T-helper 1 cell treated with Interleukin-12 subunit alpha and Interleukin-12 subunit beta and Interleukin-4 antibody, amounts not matched to agents 30 μg/mL and 1 μg/mL, for 36 hours (primary cell): ENCODE measurements around the gene TBC1D4.
"Not testable (repeated sequence)": the region's sequence is repeated elsewhere in the genome, so short reads cannot be mapped to it uniquely, and the experiment has no call there.

ENCODE experiments used
- H3K27ac Mint-ChIP-seq: one replicate; pipeline ENCODE4 v1.8.0; 2021; ENCODE audit warnings: mild to moderate bottlenecking, mixed read lengths
- H3K27me3 Mint-ChIP-seq: one replicate; pipeline ENCODE4 v1.8.0; 2021; ENCODE audit warnings: low read depth, mixed read lengths
- H3K36me3 Mint-ChIP-seq: one replicate; pipeline ENCODE4 v1.8.0; 2021; ENCODE audit warnings: low read depth, mixed read lengths
- H3K4me1 Mint-ChIP-seq: one replicate; pipeline ENCODE4 v1.8.0; 2021; ENCODE audit warnings: low read depth, mixed read lengths
- H3K4me3 Mint-ChIP-seq: one replicate; pipeline ENCODE4 v1.8.0; 2021; ENCODE audit warnings: mild to moderate bottlenecking, moderate library complexity, mixed read lengths
- H3K9me3 Mint-ChIP-seq: one replicate; pipeline ENCODE4 v1.8.0; 2021; ENCODE audit warnings: mixed read lengths

TBC1D4 gene

DNA sequence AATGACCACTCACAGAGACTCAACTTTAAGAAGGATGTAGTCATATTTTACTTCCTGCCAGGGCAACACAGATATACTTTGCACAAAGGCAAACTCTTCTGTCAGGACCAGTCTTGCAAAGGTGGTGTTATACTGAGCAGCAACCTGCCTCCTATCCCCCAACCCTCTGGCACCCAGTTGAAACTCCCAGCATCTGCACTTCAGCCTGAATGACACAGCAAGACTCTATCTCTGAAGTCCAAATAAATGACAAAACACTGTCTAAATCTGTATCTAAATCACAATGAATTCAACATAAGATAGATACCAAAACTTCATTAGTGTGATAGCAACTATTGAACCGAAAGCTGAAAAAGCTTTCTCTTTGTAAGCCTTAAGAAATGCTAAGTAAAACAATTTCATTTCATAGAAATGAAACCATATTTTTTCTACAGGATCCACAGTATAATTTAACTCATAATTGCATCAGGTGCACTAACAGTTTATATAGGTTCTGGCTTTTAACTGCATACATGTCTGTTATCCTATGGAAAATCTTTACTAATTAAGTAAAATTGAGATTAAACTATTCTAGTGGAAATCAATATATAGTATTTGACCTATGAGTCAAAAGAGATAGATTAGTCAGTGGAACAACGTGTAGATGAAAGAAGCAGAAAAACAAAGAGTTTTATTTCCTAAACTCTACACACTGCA lies 163.7 kb downstream of the TBC1D4 start:
- no peaks in the 10 kb centered on the region for H3K36me3 Mint-ChIP-seq
- H3K4me1 Mint-ChIP-seq, result peaks cover 33% of the 10 kb centered on the region
- H3K4me3 Mint-ChIP-seq, result peak overlapping the region; percentile 64
- H3K9me3 Mint-ChIP-seq, result no peaks in the 10 kb centered on the region
- H3K27ac Mint-ChIP-seq, result peak overlapping the region; percentile 91
- no peaks in the 10 kb centered on the region for H3K27me3 Mint-ChIP-seq

DNA sequence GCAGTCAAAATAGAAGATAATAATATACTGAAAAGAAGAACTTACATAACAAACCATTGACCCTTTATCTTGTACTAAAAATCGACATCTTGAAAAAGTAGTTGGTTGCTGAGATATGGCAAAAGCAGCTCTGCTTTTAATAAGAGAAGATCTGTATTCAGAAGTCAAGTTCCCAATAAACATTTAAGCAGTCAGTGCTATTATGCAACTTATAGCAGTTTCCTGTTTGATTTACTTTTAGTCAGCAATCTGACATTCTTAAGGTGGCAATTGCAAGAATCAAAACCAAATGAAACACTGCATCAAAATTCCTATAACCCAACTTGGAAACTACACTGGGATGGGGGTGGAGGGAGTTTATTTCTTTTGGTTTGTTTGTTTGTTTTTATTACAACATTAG lies 165.5 kb downstream of the TBC1D4 start:
- Mint-ChIP-seq H3K27me3 (no peaks in the 10 kb centered on the region), H3K4me3 (no peak overlapping the region), H3K36me3 (peaks cover 1% of the 10 kb centered on the region), H3K27ac (no peak overlapping the region), H3K9me3 (no peaks in the 10 kb centered on the region), H3K4me1 (peaks cover 36% of the 10 kb centered on the region)

DNA sequence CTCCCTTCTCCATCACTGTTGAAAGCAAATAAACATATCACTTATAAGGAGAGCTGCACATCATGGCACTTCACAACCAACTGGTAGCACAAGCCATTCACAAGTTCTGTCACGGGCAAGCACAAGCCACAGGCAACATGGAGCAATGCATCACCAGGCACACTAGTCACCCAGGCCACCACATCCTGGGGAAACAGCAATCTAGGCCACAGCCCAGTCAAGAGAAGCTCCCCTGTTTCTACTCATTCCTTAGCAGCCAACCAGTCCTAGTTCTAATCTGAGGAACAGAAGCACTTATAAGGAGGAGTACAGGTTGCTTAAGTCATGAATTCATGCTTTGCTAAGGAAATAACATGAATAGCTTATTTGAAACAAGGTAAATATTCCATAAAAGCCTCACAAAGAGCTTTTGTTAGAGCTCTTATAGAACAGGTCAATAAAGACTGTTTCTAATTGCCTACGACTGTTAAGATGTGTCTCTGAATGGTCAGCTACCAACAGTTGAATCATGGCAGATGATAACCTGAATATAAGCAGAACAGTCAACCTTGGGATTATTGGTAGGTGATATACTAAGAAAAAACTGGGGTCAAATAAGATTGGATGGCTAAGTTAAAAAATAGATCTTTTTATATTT lies 169.0 kb downstream of the TBC1D4 start:
- Mint-ChIP-seq H3K27me3 (no peaks in the 10 kb centered on the region), H3K4me3 (peak overlapping the region; percentile 14), H3K36me3 (peaks cover 9% of the 10 kb centered on the region), H3K27ac (peak overlapping the region; percentile 57), H3K4me1 (peaks cover 25% of the 10 kb centered on the region), H3K9me3 (no peaks in the 10 kb centered on the region)

DNA sequence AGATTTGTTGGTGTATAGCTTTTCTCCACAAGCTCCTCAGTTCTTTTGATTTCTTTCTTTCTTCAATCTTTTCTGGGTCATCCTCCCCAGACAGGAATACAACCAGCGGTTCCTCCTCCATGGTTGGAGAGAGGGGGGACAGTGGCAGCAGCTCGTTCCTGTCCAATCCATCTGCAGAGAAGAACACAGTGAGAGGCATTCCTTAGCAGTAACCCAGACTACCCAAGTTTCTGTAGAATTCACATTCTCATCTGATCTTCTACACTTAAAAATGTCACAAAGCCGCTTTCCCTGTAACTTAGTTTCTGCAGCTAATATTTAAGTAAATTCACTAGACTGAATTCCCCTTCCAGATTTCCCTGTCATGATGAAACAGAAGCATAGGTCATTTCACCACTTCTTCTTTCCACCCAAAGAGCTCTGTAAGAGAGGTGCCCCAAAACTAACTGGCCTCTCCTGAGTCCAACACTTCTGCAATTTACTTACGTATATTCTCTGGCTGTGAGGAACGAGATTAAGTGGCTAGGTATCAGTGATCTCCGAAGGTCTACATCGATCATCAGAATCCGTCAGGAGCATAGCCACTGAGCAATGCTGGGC lies 171.9 kb downstream of the TBC1D4 start:
- no peaks in the 10 kb centered on the region for H3K9me3 Mint-ChIP-seq
- H3K27me3 Mint-ChIP-seq, result no peaks in the 10 kb centered on the region
- peaks cover 17% of the 10 kb centered on the region for H3K4me1 Mint-ChIP-seq
- H3K36me3 Mint-ChIP-seq, result peaks cover 16% of the 10 kb centered on the region
- H3K4me3 Mint-ChIP-seq, result no peak overlapping the region
- H3K27ac Mint-ChIP-seq, result no peak overlapping the region

DNA sequence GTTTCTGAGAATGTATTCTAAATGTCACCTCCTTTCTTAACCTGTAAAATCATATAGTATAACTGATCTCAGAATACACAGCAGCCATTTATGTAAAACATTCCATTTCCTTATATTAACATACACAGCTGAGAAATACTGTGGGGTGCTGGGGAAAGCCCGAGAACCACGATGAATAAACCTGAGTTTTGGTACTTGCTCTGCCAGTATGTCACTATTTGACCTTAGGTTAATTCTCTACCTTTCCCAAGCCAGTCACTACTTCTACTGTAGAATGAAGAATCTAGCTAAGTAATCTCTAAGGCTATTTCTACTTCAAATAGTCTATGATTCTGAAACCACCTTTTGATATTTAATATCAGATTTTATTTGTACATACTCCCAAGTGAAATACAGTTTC lies 173.7 kb downstream of the TBC1D4 start:
- H3K27ac Mint-ChIP-seq, result no peak overlapping the region
- H3K9me3 Mint-ChIP-seq, result no peaks in the 10 kb centered on the region
- peaks cover 16% of the 10 kb centered on the region for H3K4me1 Mint-ChIP-seq
- H3K27me3 Mint-ChIP-seq, result no peaks in the 10 kb centered on the region
- peaks cover 25% of the 10 kb centered on the region for H3K36me3 Mint-ChIP-seq
- no peak overlapping the region for H3K4me3 Mint-ChIP-seq

DNA sequence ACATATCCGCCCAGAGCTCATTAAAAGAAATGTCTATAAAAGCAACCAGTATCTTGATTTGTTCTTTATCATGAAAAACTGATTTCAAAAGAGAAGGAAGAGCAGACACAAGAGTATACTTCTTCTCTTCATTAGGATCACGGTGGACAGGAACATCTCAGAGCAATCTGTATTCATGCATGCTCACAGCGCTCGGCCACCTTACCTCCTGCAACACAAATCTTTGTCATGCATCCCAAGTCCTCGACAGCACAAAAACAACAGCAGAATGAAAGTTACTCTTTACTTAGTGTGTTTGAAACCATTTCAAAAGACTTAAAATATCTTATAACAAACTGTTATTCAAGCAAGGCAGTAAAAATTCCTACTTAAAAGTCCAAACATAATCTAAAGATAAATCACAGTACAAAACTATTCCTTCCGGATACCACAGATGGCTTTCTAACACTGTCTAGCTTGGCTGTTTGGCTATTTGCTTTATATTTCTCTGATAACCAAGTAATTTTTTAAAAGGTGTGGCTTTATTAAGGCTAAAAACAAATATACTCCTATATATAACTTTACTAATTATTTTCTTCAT lies 174.5 kb downstream of the TBC1D4 start:
- Mint-ChIP-seq H3K9me3 (no peaks in the 10 kb centered on the region), H3K27me3 (no peaks in the 10 kb centered on the region), H3K36me3 (peaks cover 24% of the 10 kb centered on the region), H3K4me3 (no peak overlapping the region), H3K4me1 (peaks cover 9% of the 10 kb centered on the region), H3K27ac (no peak overlapping the region)

DNA sequence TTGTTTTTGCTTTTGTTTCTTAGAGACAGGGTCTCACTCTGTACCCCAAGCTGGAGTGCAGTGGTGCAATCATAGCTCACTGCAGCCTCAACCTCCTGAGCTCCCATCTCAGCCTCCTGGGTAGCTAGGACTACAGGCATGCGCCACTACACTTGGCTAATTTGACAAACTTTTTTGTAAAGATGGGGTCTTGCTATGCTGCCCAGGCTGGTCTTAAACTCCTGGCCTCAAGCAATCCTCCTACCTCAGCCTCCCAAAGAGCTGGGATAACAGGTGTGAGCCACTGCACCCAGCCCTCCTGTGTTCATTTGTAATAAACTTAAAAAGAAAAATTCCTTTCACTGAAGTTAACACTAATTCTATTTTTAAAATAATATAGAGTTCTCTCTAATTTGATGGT lies 175.0 kb downstream of the TBC1D4 start:
- H3K36me3 Mint-ChIP-seq, result peaks cover 24% of the 10 kb centered on the region
- not testable (repeated sequence) for H3K9me3 Mint-ChIP-seq, H3K27me3 Mint-ChIP-seq, H3K4me3 Mint-ChIP-seq, H3K27ac Mint-ChIP-seq, H3K4me1 Mint-ChIP-seq

DNA sequence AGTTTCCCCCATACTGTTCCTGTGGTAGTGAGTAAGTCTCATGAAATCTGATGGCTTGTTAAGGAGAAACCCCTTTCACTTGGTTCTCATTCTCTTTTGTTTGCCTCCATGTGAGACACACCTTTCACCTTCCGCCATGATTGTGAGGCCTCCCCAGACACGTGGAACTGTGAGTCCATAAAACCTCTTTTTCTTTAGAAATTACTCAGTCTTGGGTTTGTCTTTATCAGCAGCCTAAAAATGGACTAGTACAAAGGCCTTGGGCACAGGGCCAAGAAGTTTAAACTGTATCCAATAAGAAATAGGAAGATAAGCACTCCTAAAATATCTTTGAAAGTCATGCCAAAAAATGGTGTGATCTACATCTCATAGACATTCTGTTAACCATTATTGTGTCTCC lies 176.9 kb downstream of the TBC1D4 start:
- peaks cover 11% of the 10 kb centered on the region for H3K4me1 Mint-ChIP-seq
- H3K9me3 Mint-ChIP-seq, result no peaks in the 10 kb centered on the region
- H3K36me3 Mint-ChIP-seq, result peaks cover 19% of the 10 kb centered on the region
- H3K27me3 Mint-ChIP-seq, result no peaks in the 10 kb centered on the region
- H3K27ac Mint-ChIP-seq, result no peak overlapping the region
- no peak overlapping the region for H3K4me3 Mint-ChIP-seq

DNA sequence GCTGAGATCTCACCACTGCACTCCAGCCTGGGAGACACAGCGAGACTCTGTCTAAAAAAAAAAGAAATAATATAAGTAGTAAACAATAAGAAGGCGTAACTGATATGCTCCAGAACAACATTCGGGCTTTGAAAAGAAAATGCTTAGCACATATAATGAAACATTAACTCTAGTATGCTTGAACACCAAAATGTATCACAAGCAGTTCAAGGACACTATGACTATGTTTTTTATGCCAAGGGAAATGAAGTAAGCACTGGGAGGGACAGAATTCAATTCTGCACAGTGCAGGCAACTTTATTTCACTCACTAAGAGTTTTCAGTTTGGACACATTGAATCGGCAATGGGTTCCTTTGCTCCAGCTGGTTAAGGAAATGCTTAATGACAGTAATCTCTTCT lies 178.7 kb downstream of the TBC1D4 start:
- H3K27me3 Mint-ChIP-seq, result no peaks in the 10 kb centered on the region
- peaks cover 17% of the 10 kb centered on the region for H3K36me3 Mint-ChIP-seq
- H3K9me3 Mint-ChIP-seq, result no peaks in the 10 kb centered on the region
- H3K4me3 Mint-ChIP-seq, result no peak overlapping the region
- H3K4me1 Mint-ChIP-seq, result peaks cover 13% of the 10 kb centered on the region
- no peak overlapping the region for H3K27ac Mint-ChIP-seq

DNA sequence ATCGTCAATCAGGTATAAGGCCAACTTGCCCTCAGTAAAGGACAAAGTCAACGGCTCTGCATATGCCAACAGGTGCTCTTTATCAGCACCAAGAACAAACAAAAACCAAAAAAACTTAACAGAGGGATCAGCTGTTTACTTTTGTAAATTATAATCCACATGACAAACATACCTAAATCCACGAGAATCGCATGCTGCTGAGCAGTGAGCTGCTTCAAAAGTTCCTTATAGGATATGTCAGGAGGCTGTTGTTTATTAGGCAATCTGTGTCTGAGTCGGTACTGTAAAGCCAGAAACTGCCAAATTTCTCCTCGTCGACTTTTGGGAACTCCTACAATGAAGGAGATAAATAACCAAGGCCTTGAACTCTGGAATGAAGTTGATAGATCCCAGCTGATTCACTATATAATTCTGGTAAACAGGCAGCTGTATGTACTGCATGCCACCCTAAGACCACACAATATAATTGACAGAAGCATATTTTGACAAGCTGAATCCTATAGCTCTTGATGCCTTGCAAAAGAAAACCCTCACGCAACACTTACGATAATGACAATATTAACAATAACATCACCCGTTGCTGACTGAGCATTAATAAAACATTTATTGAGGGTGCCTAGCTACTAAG lies 179.8 kb downstream of the TBC1D4 start:
- H3K4me1 Mint-ChIP-seq, result peaks cover 13% of the 10 kb centered on the region
- H3K9me3 Mint-ChIP-seq, result no peaks in the 10 kb centered on the region
- H3K36me3 Mint-ChIP-seq, result peaks cover 14% of the 10 kb centered on the region
- no peak overlapping the region for H3K27ac Mint-ChIP-seq
- H3K4me3 Mint-ChIP-seq, result no peak overlapping the region
- H3K27me3 Mint-ChIP-seq, result no peaks in the 10 kb centered on the region

DNA sequence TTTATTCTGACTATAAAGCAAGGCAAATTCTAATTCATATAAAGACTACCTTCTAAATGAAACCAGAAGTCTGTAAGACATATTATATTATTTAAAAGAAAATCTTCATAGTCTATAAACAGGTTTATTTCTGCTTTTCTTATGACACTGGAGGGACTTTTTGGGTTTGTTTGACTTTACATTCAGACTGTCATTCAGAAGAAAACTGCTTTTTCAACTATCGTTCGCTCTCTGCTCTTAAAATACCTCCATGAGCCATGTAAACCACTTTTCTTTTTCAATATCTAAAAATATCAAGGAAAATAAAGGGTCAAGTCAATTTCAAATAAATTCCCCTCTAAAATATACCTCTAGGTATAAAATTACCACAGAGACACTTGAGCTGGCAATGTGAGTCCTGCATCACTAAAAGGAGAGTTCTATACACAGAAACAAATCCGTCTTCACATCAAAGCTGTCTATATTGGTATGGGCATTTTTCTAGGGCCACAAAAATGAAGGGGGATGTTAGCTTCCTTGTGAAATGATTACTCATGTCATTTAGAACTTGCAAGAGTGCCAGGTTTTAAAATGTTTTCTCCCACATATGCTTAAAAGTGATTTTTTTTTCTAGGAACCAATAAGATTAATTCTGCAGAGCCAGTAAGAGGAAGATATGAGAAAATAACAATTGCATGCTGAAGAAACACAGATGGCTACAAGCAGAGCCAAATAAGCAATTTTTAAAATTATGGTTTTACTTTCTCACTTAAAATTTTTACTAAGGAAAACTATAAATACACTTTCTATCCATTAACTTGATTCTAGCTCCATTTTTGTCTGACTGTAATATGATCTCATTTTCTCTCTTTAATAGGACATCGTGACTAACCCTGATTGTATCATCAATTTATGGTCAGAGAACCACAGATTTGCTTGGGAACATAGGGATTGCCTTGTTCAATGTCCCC lies 181.8 kb downstream of the TBC1D4 start:
- Mint-ChIP-seq H3K9me3 (no peaks in the 10 kb centered on the region), H3K27me3 (no peaks in the 10 kb centered on the region), H3K36me3 (peaks cover 12% of the 10 kb centered on the region), H3K27ac (peak overlapping the region; percentile 76), H3K4me1 (peaks cover 19% of the 10 kb centered on the region), H3K4me3 (no peak overlapping the region)

DNA sequence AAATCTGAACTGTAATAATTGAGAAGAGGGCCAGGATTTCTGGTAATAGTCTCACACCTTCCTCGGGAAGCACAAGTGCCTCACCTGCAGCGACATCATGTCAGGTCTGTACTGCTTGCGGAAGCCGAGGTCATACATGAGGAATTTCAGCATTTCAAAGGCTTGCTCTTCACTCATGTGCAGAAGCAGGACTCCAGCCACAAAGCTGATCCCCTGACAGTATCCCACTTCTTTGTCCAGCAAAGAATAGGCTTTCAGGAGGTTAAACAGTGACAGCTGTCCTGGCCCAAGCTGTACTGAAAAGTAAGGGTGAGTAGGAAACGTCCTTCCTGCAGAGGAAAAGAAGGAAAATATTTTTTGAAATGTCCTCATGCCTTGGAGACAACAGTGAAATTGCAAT lies 182.7 kb downstream of the TBC1D4 start:
- Mint-ChIP-seq H3K4me1 (peaks cover 19% of the 10 kb centered on the region), H3K9me3 (no peaks in the 10 kb centered on the region), H3K27ac (peak overlapping the region; percentile 52), H3K27me3 (no peaks in the 10 kb centered on the region), H3K4me3 (no peak overlapping the region), H3K36me3 (peaks cover 5% of the 10 kb centered on the region)

DNA sequence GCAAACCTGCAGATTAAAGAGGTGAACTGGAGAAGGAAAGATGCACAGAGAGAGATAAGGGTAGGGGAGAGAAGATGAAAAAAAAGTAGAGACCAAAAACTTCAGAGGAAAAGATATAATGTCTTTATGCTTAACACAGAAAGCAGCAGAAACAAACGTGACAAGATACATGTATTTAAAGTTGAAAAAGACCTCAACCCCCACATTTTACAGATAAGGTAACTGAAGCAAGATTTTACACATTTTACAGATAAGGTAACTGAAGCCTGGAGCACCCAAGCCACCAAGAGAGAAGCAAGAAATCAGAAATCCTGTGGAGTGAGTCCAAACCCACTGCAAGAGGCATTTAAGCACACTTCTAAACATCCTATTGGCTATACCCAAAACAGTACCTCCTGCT lies 185.3 kb downstream of the TBC1D4 start:
- Mint-ChIP-seq H3K36me3 (peaks cover 3% of the 10 kb centered on the region), H3K4me1 (peaks cover 19% of the 10 kb centered on the region), H3K27ac (no peak overlapping the region), H3K4me3 (no peak overlapping the region), H3K9me3 (no peaks in the 10 kb centered on the region), H3K27me3 (no peaks in the 10 kb centered on the region)

DNA sequence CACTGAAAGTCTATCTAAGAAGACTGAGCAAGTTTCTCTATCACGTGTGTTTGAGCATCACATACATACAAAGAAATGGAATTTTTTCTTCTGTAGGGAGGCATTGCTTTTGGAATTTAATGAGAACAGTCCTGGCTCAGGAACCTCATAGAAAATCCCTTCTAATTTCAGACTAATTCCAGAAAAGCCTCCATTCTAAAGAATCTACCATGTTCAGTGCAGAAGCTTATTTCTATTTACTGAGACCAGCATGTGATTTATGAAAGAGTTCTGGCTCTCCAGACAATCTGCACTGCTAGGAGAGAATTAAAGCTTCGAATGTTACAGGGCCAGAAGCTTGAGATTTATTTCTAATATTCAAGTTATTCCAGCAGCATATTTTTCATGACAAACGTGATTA lies 186.8 kb downstream of the TBC1D4 start:
- H3K9me3 Mint-ChIP-seq, result no peaks in the 10 kb centered on the region
- peaks cover 3% of the 10 kb centered on the region for H3K36me3 Mint-ChIP-seq
- H3K27me3 Mint-ChIP-seq, result no peaks in the 10 kb centered on the region
- H3K4me3 Mint-ChIP-seq, result no peak overlapping the region
- H3K27ac Mint-ChIP-seq, result no peak overlapping the region
- H3K4me1 Mint-ChIP-seq, result peaks cover 17% of the 10 kb centered on the region
